SKM-1 (cell line): ENCODE results near the gene PNKP.

ENCODE experiments used
- DNase-seq: peaks from one replicate; lab custom pipeline; 2025; ENCODE audit not compliant: unreplicated experiment; lab: John Stamatoyannopoulos, UW

PNKP gene

GRCh38 chr19:49860336-49861102, 6.9 kb downstream of the PNKP start:
- DNase-seq, result no peak

GRCh38 chr19:49859682-49860335, 7.6 kb downstream of the PNKP start:
- DNase-seq, result no peak

GRCh38 chr19:49858088-49858985, 9.0 kb downstream of the PNKP start:
- DNase-seq, result no peak

GRCh38 chr19:49857838-49858087, 9.6 kb downstream of the PNKP start:
- DNase-seq, result no peak

GRCh38 chr19:49857061-49857837, 10.1 kb downstream of the PNKP start:
- no peak for DNase-seq

GRCh38 chr19:49856574-49857021, 10.8 kb downstream of the PNKP start:
- DNase-seq, result no peak

- no peak for DNase-seq
Observed at GRCh38 chr19:49855676-49856573, 11.5 kb downstream of the PNKP start.

GRCh38 chr19:49855277-49855675, 12.1 kb downstream of the PNKP start:
- no peak for DNase-seq

GRCh38 chr19:49854378-49855263, 12.8 kb downstream of the PNKP start:
- no peak for DNase-seq

GRCh38 chr19:49853852-49854377, 13.5 kb downstream of the PNKP start:
- DNase-seq, result no peak

GRCh38 chr19:49852631-49853126, 14.7 kb downstream of the PNKP start:
- DNase-seq, result no peak

GRCh38 chr19:49851456-49852259, 15.7 kb downstream of the PNKP start:
- no peak for DNase-seq

- DNase-seq, result peak; percentile 9
Observed at GRCh38 chr19:49850487-49851342, 16.7 kb downstream of the PNKP start, which contains the start of gene PTOV1. PTOV1 (plus strand) TSS chr19:49851159.

GRCh38 chr19:49850221-49850486, 17.2 kb downstream of the PNKP start:
- no peak for DNase-seq

- DNase-seq, result no peak
Observed at GRCh38 chr19:49849433-49850220, 17.7 kb downstream of the PNKP start.

- no peak for DNase-seq
Observed at GRCh38 chr19:49848938-49849337, 18.4 kb downstream of the PNKP start.
